ENCODE results near the gene FUBP1.
"Not testable (repeated sequence)": the region's sequence is repeated elsewhere in the genome, so short reads cannot be mapped to it uniquely, and the experiment has no call there.

FUBP1 gene
- 214 to 538 (median 286) reads per million in 9 experiments for total RNA-seq

- ATAC-seq (replicated peaks) (peak; percentile 73), DNase-seq (peak; percentile 96 to 97 (median 96))
- peaks cover 26 to 32% of the 10 kb centered on the region in 2 donors for H3K4me1 Mint-ChIP-seq (ENCODE audit: low read depth in 2 of 2)
- no peak within 1 kb of the TSS for H3K4me3 Mint-ChIP-seq
- no peak within 1 kb of the TSS for H3K27ac Mint-ChIP-seq
- H3K27me3 Mint-ChIP-seq, result no peaks in the 10 kb centered on the region
- H3K9me3 Mint-ChIP-seq, result no peaks in the 10 kb centered on the region
- H3K36me3 Mint-ChIP-seq (ENCODE audit: insufficient read depth), result peaks cover 34% of the 10 kb centered on the region
Observed at GRCh38 chr1:77978969-77979876, at the start of gene FUBP1. Gene FUBP1, minus strand, starts transcription at chr1:77979072. Its CDS starts 68 bp downstream, at chr1:77979004.

GRCh38 chr1:78021134-78021533 is 42.3 kb upstream of the FUBP1 start:
- peak overlapping the region in 1 of 2 donors; percentile 23 for H3K27ac Mint-ChIP-seq
- ATAC-seq (replicated peaks); H3K9me3 Mint-ChIP-seq: not testable (repeated sequence)

DNA sequence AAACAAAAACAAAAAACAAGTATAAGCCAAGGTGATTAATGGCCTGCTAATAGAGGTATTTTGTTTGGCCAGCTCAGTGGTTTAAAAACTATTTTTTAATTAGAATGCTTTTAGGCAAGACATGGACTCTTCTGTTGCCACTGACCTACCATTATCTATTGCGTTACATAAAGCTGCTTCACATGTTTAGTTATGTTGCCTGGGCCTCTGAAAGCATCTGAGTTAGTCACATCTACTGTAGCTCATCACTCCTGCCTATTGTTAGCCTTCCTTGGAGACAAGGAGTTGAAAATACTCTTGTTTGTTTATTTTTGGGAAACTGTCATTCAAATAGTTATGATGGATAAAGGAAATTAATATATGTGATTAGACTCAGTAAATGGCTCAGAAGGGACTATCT is 40.2 kb upstream of the FUBP1 start:
- Mint-ChIP-seq H3K4me1 (ENCODE audit: low read depth in 2 of 2) (peaks cover 0 to 4% of the 10 kb centered on the region in 2 donors), H3K4me3 (no peak overlapping the region), H3K9me3 (no peaks in the 10 kb centered on the region), H3K36me3 (ENCODE audit: insufficient read depth) (peaks cover 15% of the 10 kb centered on the region), H3K27me3 (no peaks in the 10 kb centered on the region), H3K27ac (no peak overlapping the region)
- DNase-seq (no peak), ATAC-seq (replicated peaks) (no peak)

More at GRCh38 chr1:78021134-78021533, 42.3 kb upstream of the FUBP1 start:
- not testable (repeated sequence) for DNase-seq; H3K27me3 Mint-ChIP-seq; H3K4me3 Mint-ChIP-seq; H3K36me3 Mint-ChIP-seq (ENCODE audit: insufficient read depth); H3K4me1 Mint-ChIP-seq (ENCODE audit: low read depth in 2 of 2)

GRCh38 chr1:78015148-78015547 is 36.3 kb upstream of the FUBP1 start:
- Mint-ChIP-seq H3K27ac (no peak overlapping the region), H3K4me3 (no peak overlapping the region), H3K4me1 (ENCODE audit: low read depth in 2 of 2) (peaks cover 0 to 4% of the 10 kb centered on the region in 2 donors), H3K36me3 (ENCODE audit: insufficient read depth) (peaks cover 15% of the 10 kb centered on the region), H3K27me3 (no peaks in the 10 kb centered on the region), H3K9me3 (no peaks in the 10 kb centered on the region)
- no peak for DNase-seq
- no peak for ATAC-seq (replicated peaks)

DNA sequence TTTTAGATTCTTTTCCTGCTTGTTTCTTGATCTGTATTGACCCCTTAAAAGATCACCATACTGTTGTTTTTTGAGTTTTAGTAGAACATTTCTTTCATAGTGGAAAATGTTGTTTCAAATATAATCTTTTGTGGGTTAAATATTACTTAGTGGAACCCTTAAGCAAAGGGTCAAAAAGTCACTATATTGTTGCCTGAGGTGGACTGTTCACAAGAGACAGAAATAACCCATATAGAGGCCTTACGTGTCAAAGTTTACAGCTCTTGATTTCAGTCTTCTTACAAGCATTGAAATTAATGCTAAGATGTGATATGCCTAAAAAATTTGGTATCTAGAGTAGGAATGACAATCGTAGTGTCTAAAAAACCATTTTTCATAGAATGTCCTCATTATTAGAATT is 32.2 kb upstream of the FUBP1 start:
- Mint-ChIP-seq H3K27me3 (no peaks in the 10 kb centered on the region), H3K4me1 (ENCODE audit: low read depth in 2 of 2) (peaks cover under 1 to 14% of the 10 kb centered on the region in 2 donors), H3K36me3 (ENCODE audit: insufficient read depth) (peaks cover 11% of the 10 kb centered on the region), H3K27ac (no peak overlapping the region), H3K4me3 (no peak overlapping the region), H3K9me3 (no peaks in the 10 kb centered on the region)
- ATAC-seq (replicated peaks) (no peak), DNase-seq (no peak)

- peaks cover 5% of the 10 kb centered on the region for H3K36me3 Mint-ChIP-seq (ENCODE audit: insufficient read depth)
- DNase-seq (no peak), ATAC-seq (replicated peaks) (no peak)
- no peak overlapping the region for H3K27ac Mint-ChIP-seq
- H3K4me3 Mint-ChIP-seq, result no peak overlapping the region
- H3K9me3 Mint-ChIP-seq, result no peaks in the 10 kb centered on the region
- H3K4me1 Mint-ChIP-seq (ENCODE audit: low read depth in 2 of 2), result peaks cover 4 to 24% of the 10 kb centered on the region in 2 donors
- no peaks in the 10 kb centered on the region for H3K27me3 Mint-ChIP-seq
Observed at GRCh38 chr1:78009836-78010235, 31.0 kb upstream of the FUBP1 start.

GRCh38 chr1:78009276-78009675 is 30.4 kb upstream of the FUBP1 start:
- H3K27ac Mint-ChIP-seq, result no peak overlapping the region
- ATAC-seq (replicated peaks) (no peak), DNase-seq (no peak)
- H3K9me3 Mint-ChIP-seq, result no peaks in the 10 kb centered on the region
- peaks cover 6 to 22% of the 10 kb centered on the region in 2 donors for H3K4me1 Mint-ChIP-seq (ENCODE audit: low read depth in 2 of 2)
- H3K27me3 Mint-ChIP-seq, result no peaks in the 10 kb centered on the region
- H3K4me3 Mint-ChIP-seq, result no peak overlapping the region
- peaks cover 7% of the 10 kb centered on the region for H3K36me3 Mint-ChIP-seq (ENCODE audit: insufficient read depth)

- no peak for ATAC-seq (replicated peaks)
- Mint-ChIP-seq H3K36me3 (ENCODE audit: insufficient read depth) (peaks cover 15% of the 10 kb centered on the region), H3K27ac (peak overlapping the region in 1 of 2 donors; percentile 22), H3K27me3 (no peaks in the 10 kb centered on the region), H3K4me1 (ENCODE audit: low read depth in 2 of 2) (peaks cover 8 to 22% of the 10 kb centered on the region in 2 donors), H3K9me3 (no peaks in the 10 kb centered on the region), H3K4me3 (no peak overlapping the region)
- no peak for DNase-seq
Observed at GRCh38 chr1:78007677-78008341, 28.9 kb upstream of the FUBP1 start.

DNA sequence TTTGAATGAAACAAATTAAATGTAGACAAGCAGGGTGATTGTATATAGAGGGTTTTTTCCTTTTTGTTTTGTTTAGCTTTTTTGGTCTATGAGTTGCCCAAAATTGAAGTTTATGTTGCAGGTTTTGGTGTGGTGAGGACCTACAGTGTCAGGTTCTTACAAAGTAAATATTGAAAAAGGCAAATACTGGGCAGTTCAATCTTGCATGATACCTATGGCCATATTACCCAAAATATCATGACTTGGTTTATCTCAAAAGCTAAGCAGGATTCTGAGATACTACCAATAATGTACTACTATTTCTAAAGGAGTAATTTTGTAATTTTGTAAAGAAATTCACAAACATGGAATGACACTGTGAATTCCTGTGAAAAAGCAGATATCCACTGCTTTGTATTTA is 27.6 kb upstream of the FUBP1 start:
- Mint-ChIP-seq H3K27me3 (no peaks in the 10 kb centered on the region), H3K9me3 (no peaks in the 10 kb centered on the region), H3K4me1 (ENCODE audit: low read depth in 2 of 2) (peaks cover 8 to 26% of the 10 kb centered on the region in 2 donors), H3K4me3 (no peak overlapping the region), H3K36me3 (ENCODE audit: insufficient read depth) (peaks cover 15% of the 10 kb centered on the region), H3K27ac (no peak overlapping the region)
- no peak for ATAC-seq (replicated peaks)
- DNase-seq, result no peak

DNA sequence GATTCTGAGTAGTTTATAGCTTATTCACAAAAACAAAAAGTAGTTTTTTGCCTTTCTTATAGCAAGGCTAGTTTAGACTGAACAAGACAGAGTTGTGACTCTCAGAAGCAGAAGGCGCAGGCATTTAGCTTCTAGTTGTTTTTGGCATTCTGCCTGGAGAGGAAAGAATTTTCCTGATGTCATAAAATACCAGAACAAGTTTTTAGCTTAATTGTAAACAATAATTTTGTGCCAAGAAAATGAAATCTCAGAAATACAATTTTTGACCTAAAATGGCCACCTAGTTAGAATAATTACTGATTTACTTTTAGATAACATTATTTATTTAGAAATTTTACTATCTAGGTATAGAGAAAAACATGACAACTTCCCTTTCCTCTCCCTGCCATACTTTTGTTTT is 26.9 kb upstream of the FUBP1 start:
- Mint-ChIP-seq H3K27ac (peak overlapping the region; percentile 97 to 100), H3K4me3 (peak overlapping the region; percentile 87 to 95), H3K27me3 (no peaks in the 10 kb centered on the region), H3K36me3 (ENCODE audit: insufficient read depth) (peaks cover 15% of the 10 kb centered on the region), H3K9me3 (no peaks in the 10 kb centered on the region), H3K4me1 (ENCODE audit: low read depth in 2 of 2) (peaks cover 8 to 26% of the 10 kb centered on the region in 2 donors)
- ATAC-seq (replicated peaks) (no peak), DNase-seq (no peak)

DNA sequence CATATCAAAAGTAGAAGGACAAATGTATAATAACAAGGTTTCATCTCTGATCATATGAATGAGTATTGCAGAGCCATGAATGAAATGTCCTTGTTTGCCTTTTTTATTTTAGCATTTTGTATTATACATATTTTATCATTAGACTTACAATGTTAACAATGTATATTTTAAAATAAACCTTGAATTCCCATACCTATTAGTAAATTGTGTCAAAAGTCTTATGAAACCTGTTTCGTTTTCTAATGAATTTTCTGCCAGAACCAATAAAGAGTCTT is 26.5 kb upstream of the FUBP1 start:
- H3K27me3 Mint-ChIP-seq, result no peaks in the 10 kb centered on the region
- no peak for ATAC-seq (replicated peaks)
- peak overlapping the region; percentile 97 to 100 for H3K27ac Mint-ChIP-seq
- H3K4me1 Mint-ChIP-seq (ENCODE audit: low read depth in 2 of 2), result peaks cover 8 to 26% of the 10 kb centered on the region in 2 donors
- H3K9me3 Mint-ChIP-seq, result no peaks in the 10 kb centered on the region
- peaks cover 15% of the 10 kb centered on the region for H3K36me3 Mint-ChIP-seq (ENCODE audit: insufficient read depth)
- DNase-seq, result no peak
- peak overlapping the region; percentile 87 to 95 for H3K4me3 Mint-ChIP-seq

DNA sequence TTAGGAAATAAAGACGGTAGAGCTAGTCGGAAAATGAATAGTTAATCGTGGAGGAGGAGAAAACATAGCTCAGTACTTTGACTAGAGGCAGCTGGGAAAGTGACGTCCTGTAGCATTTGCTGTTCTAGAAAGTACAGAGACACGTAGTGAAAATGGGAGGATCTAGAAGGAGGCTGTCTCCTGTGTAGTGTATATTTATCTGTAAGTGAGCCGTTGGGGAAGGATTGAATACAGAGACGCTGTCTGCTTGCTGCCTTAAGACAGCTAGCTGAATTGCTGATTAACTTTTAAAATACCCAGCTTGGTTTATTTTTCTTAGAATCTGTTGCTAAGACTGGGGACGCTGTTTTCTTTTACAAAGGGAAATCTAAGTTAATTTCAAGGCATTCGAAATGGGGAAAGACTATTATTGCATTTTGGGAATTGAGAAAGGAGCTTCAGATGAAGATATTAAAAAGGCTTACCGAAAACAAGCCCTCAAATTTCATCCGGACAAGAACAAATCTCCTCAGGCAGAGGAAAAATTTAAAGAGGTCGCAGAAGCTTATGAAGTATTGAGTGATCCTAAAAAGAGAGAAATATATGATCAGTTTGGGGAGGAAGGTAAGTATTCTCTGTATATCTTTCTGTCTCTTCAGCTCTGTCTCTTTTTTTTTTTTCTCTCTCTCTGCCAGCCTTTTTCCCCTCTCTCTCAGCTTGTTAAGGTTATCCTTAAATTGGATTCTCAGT is 26.0 kb upstream of the FUBP1 start, which contains the start of gene DNAJB4:
Gene DNAJB4 (plus strand): TSS at position 221 of the 729 bp plus-strand sequence. CDS start 172 bp downstream, at position 393.
- Mint-ChIP-seq H3K4me3 (peak within 1 kb of the TSS; percentile 87 to 95), H3K27me3 (no peaks in the 10 kb centered on the region), H3K36me3 (ENCODE audit: insufficient read depth) (peaks cover 15% of the 10 kb centered on the region), H3K9me3 (no peaks in the 10 kb centered on the region), H3K27ac (peak within 1 kb of the TSS; percentile 97 to 100), H3K4me1 (ENCODE audit: low read depth in 2 of 2) (peaks cover 8 to 26% of the 10 kb centered on the region in 2 donors)
- ATAC-seq (replicated peaks), result peak; percentile 99
- DNase-seq, result peak; percentile 52 to 64 (median 63)
